ENCODE data around the gene SLIT1. TPM values are rescaled to one million over a fixed set of nuclear protein-coding genes. Genes with fewer than 3 reads are reported as not detected.
A peak's percentile ranks its signal among the peaks of the same experiment; 100 is the strongest.

Gene SLIT1
- total RNA-seq, 1 donor, result not detected

GRCh38 chr10:97224483-97225435, 39.0 kb upstream of the SLIT1 start:
- H3K79me2 ChIP-seq (ENCODE audit: insufficient read depth, low read length), result no peaks in the 10 kb centered on the region
- H3K4me1 ChIP-seq (ENCODE audit: insufficient read depth, low read length), result peaks cover 22% of the 10 kb centered on the region
- no peak overlapping the region for H2AFZ ChIP-seq (ENCODE audit: low read length)
- H3K36me3 ChIP-seq (ENCODE audit: insufficient read depth, low read length), result peaks cover 5% of the 10 kb centered on the region
- no peaks in the 10 kb centered on the region for H4K20me1 ChIP-seq (ENCODE audit: insufficient read depth, low read length)
- DNase-seq (ENCODE audit: insufficient read length, low spot score, missing footprints), result no peak
- H3K9me3 ChIP-seq (ENCODE audit: low read depth, low read length), result no peaks in the 10 kb centered on the region
- TF ChIP-seq CTCF (IDR thresholded peaks at IDR 0.05; ENCODE audit: extremely low read depth, low read depth, low read length), result no peak
- H3K27ac ChIP-seq (ENCODE audit: low read depth, low read length), result peak overlapping the region; percentile 14
- H3K4me2 ChIP-seq (ENCODE audit: insufficient read depth, low read length), result peak overlapping the region; percentile 7
- H3K27me3 ChIP-seq (ENCODE audit: insufficient read depth, low read length), result no peaks in the 10 kb centered on the region
- H3K4me3 ChIP-seq (ENCODE audit: insufficient read depth, low read length), result no peak overlapping the region

- no peak for TF ChIP-seq CTCF (IDR thresholded peaks at IDR 0.05; ENCODE audit: extremely low read depth, low read depth, low read length)
- no peak overlapping the region for H3K4me2 ChIP-seq (ENCODE audit: insufficient read depth, low read length)
- no peaks in the 10 kb centered on the region for H3K36me3 ChIP-seq (ENCODE audit: insufficient read depth, low read length)
- H3K79me2 ChIP-seq (ENCODE audit: insufficient read depth, low read length), result no peaks in the 10 kb centered on the region
- H3K9me3 ChIP-seq (ENCODE audit: low read depth, low read length), result no peaks in the 10 kb centered on the region
- no peak overlapping the region for H3K27ac ChIP-seq (ENCODE audit: low read depth, low read length)
- no peak overlapping the region for H2AFZ ChIP-seq (ENCODE audit: low read length)
- peaks cover 23% of the 10 kb centered on the region for H3K4me1 ChIP-seq (ENCODE audit: insufficient read depth, low read length)
- DNase-seq (ENCODE audit: insufficient read length, low spot score, missing footprints), result no peak
- no peaks in the 10 kb centered on the region for H3K27me3 ChIP-seq (ENCODE audit: insufficient read depth, low read length)
- H3K4me3 ChIP-seq (ENCODE audit: insufficient read depth, low read length), result no peak overlapping the region
- H4K20me1 ChIP-seq (ENCODE audit: insufficient read depth, low read length), result no peaks in the 10 kb centered on the region
These were observed 36.7 kb upstream of the SLIT1 start for GRCh38 chr10:97222326-97222961.

- DNase-seq (ENCODE audit: insufficient read length, low spot score, missing footprints), result no peak
- no peaks in the 10 kb centered on the region for H3K9me3 ChIP-seq (ENCODE audit: low read depth, low read length)
These were observed 34.6 kb upstream of the SLIT1 start for GRCh38 chr10:97220355-97220754.

More at GRCh38 chr10:97220355-97220754, 34.6 kb upstream of the SLIT1 start:
- Histone ChIP-seq H3K79me2 (ENCODE audit: insufficient read depth, low read length) (no peaks in the 10 kb centered on the region), H3K27me3 (ENCODE audit: insufficient read depth, low read length) (no peaks in the 10 kb centered on the region), H3K4me1 (ENCODE audit: insufficient read depth, low read length) (peaks cover 25% of the 10 kb centered on the region), H4K20me1 (ENCODE audit: insufficient read depth, low read length) (no peaks in the 10 kb centered on the region), H2AFZ (ENCODE audit: low read length) (no peak overlapping the region), H3K27ac (ENCODE audit: low read depth, low read length) (no peak overlapping the region), H3K4me3 (ENCODE audit: insufficient read depth, low read length) (no peak overlapping the region), H3K36me3 (ENCODE audit: insufficient read depth, low read length) (no peaks in the 10 kb centered on the region), H3K4me2 (ENCODE audit: insufficient read depth, low read length) (no peak overlapping the region)
- no peak for TF ChIP-seq CTCF (IDR thresholded peaks at IDR 0.05; ENCODE audit: extremely low read depth, low read depth, low read length)

Measured in osteoblast (primary cell).